HEK293T (cell line): ENCODE measurements around the gene NETO2.

Experiments
- FOXA1 ChIP-seq: fragments of 450-650 bp; IDR thresholded peaks from 2 replicates; pipeline ENCODE4 v1.6.1; 2016; ENCODE audit warnings: mild to moderate bottlenecking
- SP1 ChIP-seq: fragments of 450-650 bp; IDR thresholded peaks from 2 replicates; pipeline ENCODE4 v1.6.1; 2017
- TARDBP ChIP-seq: fragments of 450-650 bp; IDR thresholded peaks from 2 replicates; pipeline ENCODE4 v1.6.1; 2016

GRCh38 chr16:47069841-47070584 is 73.7 kb downstream of the NETO2 start:
- TF ChIP-seq TARDBP (no peak), FOXA1 (no peak), SP1 (no peak)
